Urinary bladder (tissue), 4 donors: ENCODE data around the gene SORCS2. TPM values are rescaled to one million over a fixed set of nuclear protein-coding genes. Genes with fewer than 3 reads are reported as not detected.

Source experiments
- DNase-seq: peaks from one replicate; pipeline ENCODE4 v3.0.0-alpha.2; 2015; ENCODE audit errors: extremely low spot score
- H3K27ac ChIP-seq: one replicate; pipeline ENCODE4 v1.5.1; 2013; ENCODE audit warnings: low read depth, mild to moderate bottlenecking, moderate library complexity
- H3K36me3 ChIP-seq: one replicate; pipeline ENCODE4 v1.6.1; 2013; ENCODE audit warnings: mild to moderate bottlenecking, moderate library complexity; ENCODE audit not compliant: insufficient read depth
- H3K4me1 ChIP-seq: one replicate; pipeline ENCODE4 v1.6.1; 2013; ENCODE audit warnings: mild to moderate bottlenecking, moderate library complexity; ENCODE audit not compliant: insufficient read depth
- H3K4me3 ChIP-seq: one replicate; pipeline ENCODE4 v1.5.1; 2013; ENCODE audit warnings: low read depth, low read length
- WGBS: extraction: QIAGEN DNeasy Blood & Tissue Kit; methylation state at CpG from one replicate; pipeline ENCODE4 v1.1.7; 2013; 5-methylcytosine and 5-hydroxymethylcytosine counted together
- polyA plus RNA-seq: library from polyadenylated mRNA; stranded (reverse); fragments of 200-250 nt; gene quantifications from one replicate; pipeline ENCODE4 v1.2.3, GENCODE V29; 2013
- total RNA-seq: library from RNA; depleted of rRNA; stranded (reverse); fragments of >200 nt; gene quantifications from one replicate; pipeline ENCODE4 v1.2.3, GENCODE V29; 2014
- donor health status: healthy with polysubstance abuse.
- donor health status: healthy.

SORCS2 gene
- total and polyA plus RNA-seq, 2 donors, result 5.3 to 10.8 TPM

DNA sequence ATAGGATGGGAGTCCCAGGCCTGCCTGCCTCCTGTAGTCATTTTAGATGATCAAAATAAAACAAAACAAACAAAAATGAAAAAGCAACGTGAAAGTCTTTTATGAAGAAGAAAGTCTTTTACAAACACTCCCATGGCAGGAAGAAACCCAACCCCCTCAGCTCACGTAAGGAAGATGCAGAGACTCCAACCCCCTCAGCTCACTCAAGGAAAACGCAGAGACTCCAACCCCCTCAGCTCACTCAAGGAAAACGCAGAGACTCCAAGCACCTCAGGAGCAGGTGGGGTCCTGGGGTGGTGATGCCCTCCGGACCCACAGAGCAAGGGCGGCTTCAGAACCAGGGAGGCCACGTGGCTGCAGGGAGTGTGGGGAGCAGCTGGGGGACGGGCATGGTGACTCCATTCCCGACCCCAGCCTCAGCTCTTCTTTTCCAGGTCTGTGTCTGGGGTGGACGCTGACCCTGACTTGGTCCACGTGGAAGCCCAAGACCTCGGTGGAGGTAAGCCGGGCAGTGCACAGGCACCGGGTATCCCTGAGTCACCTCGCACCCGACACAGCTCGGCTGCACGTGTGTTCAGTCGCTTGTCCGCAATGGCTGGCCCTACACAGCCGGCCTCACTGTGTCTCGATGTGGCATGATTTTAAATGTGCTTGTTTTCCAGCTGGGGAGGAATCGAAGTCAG lies 468.9 kb downstream of the SORCS2 start:
- no peaks in the 10 kb centered on the region for H3K36me3 ChIP-seq
- DNase-seq, result no peak
- H3K27ac ChIP-seq, result no peak overlapping the region
- H3K4me1 ChIP-seq, result no peaks in the 10 kb centered on the region
- no peak overlapping the region for H3K4me3 ChIP-seq
- 90% methylated on average over 23 of the region's 23 CpGs for WGBS

DNA sequence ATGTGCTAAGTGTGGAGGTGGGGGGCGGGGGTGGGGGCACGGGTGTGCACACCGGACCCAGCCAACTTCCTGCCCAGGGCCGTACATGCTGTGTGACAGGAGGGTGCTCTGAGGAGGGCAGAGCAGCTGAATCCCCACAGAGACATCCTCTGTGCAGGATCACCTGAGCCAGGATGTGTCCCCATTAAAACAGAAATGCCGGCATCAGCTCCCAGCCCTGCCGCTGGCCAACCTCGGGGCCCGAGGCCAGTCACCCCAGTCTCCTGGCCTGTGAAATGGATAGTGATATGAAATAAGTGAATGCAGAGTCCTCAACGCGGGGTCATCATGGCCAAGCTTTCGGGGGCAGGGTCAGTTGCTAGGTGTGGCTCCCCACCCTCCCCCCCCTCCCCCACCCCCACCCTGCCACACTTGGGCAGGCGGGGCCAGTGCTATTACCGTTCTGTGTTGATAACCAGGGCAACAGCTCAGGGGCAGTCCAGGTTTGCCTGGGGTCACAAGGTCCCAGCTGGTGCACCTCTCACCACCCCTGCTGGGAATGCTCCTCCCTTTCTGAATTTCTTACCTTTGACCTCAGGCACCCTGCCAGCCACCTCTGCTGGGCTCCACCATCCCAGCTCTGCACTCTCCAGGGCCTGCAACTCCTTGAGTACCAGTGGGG lies 469.6 kb downstream of the SORCS2 start:
- DNase-seq, result no peak
- no peaks in the 10 kb centered on the region for H3K4me1 ChIP-seq
- WGBS, result 77% methylated on average over 13 of the region's 13 CpGs

GRCh38 chr4:7662507-7662846 lies 470.1 kb downstream of the SORCS2 start:
- no peaks in the 10 kb centered on the region for H3K36me3 ChIP-seq
- no peak overlapping the region for H3K27ac ChIP-seq
- no peak overlapping the region for H3K4me3 ChIP-seq
- no peak for DNase-seq
- no peaks in the 10 kb centered on the region for H3K4me1 ChIP-seq
- WGBS, result 91% methylated on average over 3 of the region's 3 CpGs

More for the DNA sequence above, 469.6 kb downstream of the SORCS2 start:
- Histone ChIP-seq H3K4me3 (no peak overlapping the region), H3K27ac (no peak overlapping the region), H3K36me3 (no peaks in the 10 kb centered on the region)

DNA sequence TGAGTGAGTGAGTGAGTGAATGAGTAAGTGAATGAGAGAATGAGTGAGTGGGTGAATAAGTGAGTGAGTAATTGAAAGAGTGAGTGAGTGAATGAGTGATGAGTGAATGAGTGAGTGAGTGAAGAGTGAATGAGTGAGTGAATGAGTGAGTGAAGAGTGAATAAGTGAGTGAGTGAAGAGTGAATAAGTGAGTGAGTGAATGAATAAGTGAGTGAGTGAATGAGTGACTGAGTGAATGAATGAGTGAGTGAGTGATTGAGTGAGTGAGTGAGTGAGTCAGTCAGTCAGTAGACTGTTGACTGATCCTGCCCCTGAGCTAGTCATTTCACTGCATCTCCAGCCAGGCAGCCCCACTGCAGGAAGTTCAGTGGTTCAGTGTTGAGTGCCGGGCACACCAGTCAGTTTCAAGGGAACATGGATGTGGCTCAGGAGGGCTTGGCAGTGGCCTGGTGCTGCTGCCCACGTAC lies 470.8 kb downstream of the SORCS2 start:
- H3K4me1 ChIP-seq, result no peaks in the 10 kb centered on the region
- 81% methylated on average over 2 of the region's 2 CpGs for WGBS
- H3K27ac ChIP-seq, result no peak overlapping the region
- H3K36me3 ChIP-seq, result no peaks in the 10 kb centered on the region
- H3K4me3 ChIP-seq, result no peak overlapping the region
- DNase-seq, result no peak

DNA sequence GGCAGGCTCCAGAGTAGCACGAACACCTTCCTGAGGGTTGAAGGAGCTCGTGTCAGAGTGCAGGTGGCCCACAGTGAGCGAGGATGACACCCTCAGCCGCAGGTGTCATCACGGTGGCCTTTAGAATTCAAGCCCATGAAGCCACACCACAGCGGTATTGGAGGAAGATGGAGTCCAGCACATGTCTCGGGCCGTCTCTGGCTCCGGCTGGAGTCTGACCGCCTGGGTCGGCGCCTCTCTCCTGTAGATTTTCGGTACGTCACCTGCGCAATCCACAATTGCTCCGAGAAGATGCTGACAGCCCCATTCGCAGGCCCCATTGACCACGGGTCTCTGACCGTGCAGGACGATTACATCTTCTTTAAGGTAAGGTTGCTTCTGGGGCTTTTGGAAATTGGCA lies 471.8 kb downstream of the SORCS2 start:
- Histone ChIP-seq H3K27ac (no peak overlapping the region), H3K36me3 (no peaks in the 10 kb centered on the region), H3K4me3 (no peak overlapping the region), H3K4me1 (no peaks in the 10 kb centered on the region)
- WGBS, result 90% methylated on average over 20 of the region's 20 CpGs
- no peak for DNase-seq

- no peaks in the 10 kb centered on the region for H3K36me3 ChIP-seq
- no peak for DNase-seq
- no peak overlapping the region for H3K27ac ChIP-seq
- H3K4me3 ChIP-seq, result no peak overlapping the region
- H3K4me1 ChIP-seq, result no peaks in the 10 kb centered on the region
- 96% methylated on average over 3 of the region's 3 CpGs for WGBS
Measured at GRCh38 chr4:7665321-7665720, 473.0 kb downstream of the SORCS2 start.

- WGBS, result 89% methylated on average over 15 of the region's 15 CpGs
- H3K4me1 ChIP-seq, result no peaks in the 10 kb centered on the region
- no peak overlapping the region for H3K27ac ChIP-seq
- no peak for DNase-seq
- H3K36me3 ChIP-seq, result no peaks in the 10 kb centered on the region
- no peak overlapping the region for H3K4me3 ChIP-seq
Measured at GRCh38 chr4:7666011-7666410, 473.7 kb downstream of the SORCS2 start.

- Histone ChIP-seq H3K27ac (no peak overlapping the region), H3K36me3 (no peaks in the 10 kb centered on the region), H3K4me1 (no peaks in the 10 kb centered on the region), H3K4me3 (no peak overlapping the region)
- 95% methylated on average over 6 of the region's 6 CpGs for WGBS
- DNase-seq, result no peak
Measured at GRCh38 chr4:7666744-7667143, 474.4 kb downstream of the SORCS2 start.

GRCh38 chr4:7668271-7668670 lies 475.9 kb downstream of the SORCS2 start:
- no peak for DNase-seq
- Histone ChIP-seq H3K36me3 (no peaks in the 10 kb centered on the region), H3K27ac (no peak overlapping the region), H3K4me3 (no peak overlapping the region), H3K4me1 (no peaks in the 10 kb centered on the region)
- 83% methylated on average over 4 of the region's 4 CpGs for WGBS

- no peak for DNase-seq
Measured at GRCh38 chr4:7668826-7669225, 476.5 kb downstream of the SORCS2 start.

GRCh38 chr4:7672601-7673000 lies 480.3 kb downstream of the SORCS2 start:
- 82% methylated on average over 4 of the region's 4 CpGs for WGBS
- Histone ChIP-seq H3K36me3 (no peaks in the 10 kb centered on the region), H3K4me3 (no peak overlapping the region), H3K27ac (no peak overlapping the region), H3K4me1 (no peaks in the 10 kb centered on the region)
- DNase-seq, result no peak

More at GRCh38 chr4:7668826-7669225, 476.5 kb downstream of the SORCS2 start:
- Histone ChIP-seq H3K4me3 (no peak overlapping the region), H3K36me3 (no peaks in the 10 kb centered on the region), H3K4me1 (no peaks in the 10 kb centered on the region), H3K27ac (no peak overlapping the region)
- 74% methylated on average over 4 of the region's 4 CpGs for whole genome bisulfite sequencing

DNA sequence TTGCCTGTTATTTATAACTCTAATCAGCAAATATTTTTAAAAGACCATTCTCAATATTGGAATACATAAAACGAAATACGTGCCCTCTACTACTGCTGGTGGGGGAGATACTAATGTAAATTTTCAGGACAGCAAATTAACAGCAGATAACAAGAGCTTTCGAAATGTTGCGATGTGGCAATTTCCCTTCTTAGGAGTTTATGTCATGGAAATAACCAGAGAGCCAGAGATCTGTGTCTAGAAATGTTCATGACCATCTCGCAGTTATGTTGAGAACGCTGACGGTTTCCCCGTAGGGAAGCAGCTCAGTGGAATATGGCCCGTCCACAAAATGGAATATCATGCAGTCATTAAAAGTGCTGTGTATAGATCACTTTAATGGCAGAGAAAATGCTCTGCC lies 480.8 kb downstream of the SORCS2 start:
- no peak overlapping the region for H3K4me3 ChIP-seq
- 91% methylated on average over 9 of the region's 9 CpGs for WGBS
- H3K36me3 ChIP-seq, result no peaks in the 10 kb centered on the region
- no peak overlapping the region for H3K27ac ChIP-seq
- H3K4me1 ChIP-seq, result no peaks in the 10 kb centered on the region
- no peak for DNase-seq

- 78% methylated on average over 7 of the region's 7 CpGs for WGBS
- Histone ChIP-seq H3K36me3 (no peaks in the 10 kb centered on the region), H3K27ac (no peak overlapping the region), H3K4me3 (no peak overlapping the region), H3K4me1 (no peaks in the 10 kb centered on the region)
- no peak for DNase-seq
Measured at GRCh38 chr4:7674706-7675105, 482.4 kb downstream of the SORCS2 start.

DNA sequence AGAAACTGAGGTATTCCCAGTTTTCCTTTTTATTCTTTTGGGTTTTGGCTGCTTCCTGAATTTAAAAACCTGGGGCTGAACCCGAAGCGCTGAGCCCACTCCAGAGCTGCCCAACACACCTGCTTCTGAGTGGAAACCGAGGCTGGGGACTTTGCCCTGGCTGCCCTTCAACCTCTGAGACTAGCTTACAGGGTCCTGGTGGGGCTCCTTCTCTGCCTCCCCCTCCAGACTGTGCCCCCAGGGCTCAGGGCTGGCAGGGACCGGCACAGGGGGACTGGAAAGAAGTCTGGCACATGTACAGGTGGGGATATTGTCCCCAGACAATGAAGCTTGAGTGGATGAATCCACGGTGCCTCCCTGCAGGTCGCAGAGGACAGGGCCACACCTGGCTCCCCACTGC lies 482.8 kb downstream of the SORCS2 start:
- 93% methylated on average over 6 of the region's 6 CpGs for WGBS
- DNase-seq, result no peak
- Histone ChIP-seq H3K4me3 (no peak overlapping the region), H3K27ac (no peak overlapping the region), H3K36me3 (no peaks in the 10 kb centered on the region), H3K4me1 (no peaks in the 10 kb centered on the region)
